Kidney epithelial cell (primary cell): ENCODE measurements around the gene ZNF497. TPM values are rescaled to one million over a fixed set of nuclear protein-coding genes. Genes with fewer than 3 reads are reported as not detected.

Experiments used
- DNase-seq: peaks from one replicate; pipeline ENCODE4 v3.0.0-alpha.2; 2010; ENCODE audit warnings: low read depth
- H3K27me3 ChIP-seq: 2 replicates; pipeline ENCODE4 v1.6.0; 2011; ENCODE audit warnings: low read length; ENCODE audit not compliant: control insufficient read depth, insufficient read depth
- H3K36me3 ChIP-seq: 2 replicates; pipeline ENCODE4 v1.5.1; 2011; ENCODE audit warnings: low read length; ENCODE audit not compliant: control insufficient read depth, insufficient read depth
- H3K4me3 ChIP-seq: 2 replicates; pipeline ENCODE4 v1.5.1; 2011; ENCODE audit warnings: low read depth, mild to moderate bottlenecking, control low read depth, low read length
- total RNA-seq: library from RNA; depleted of rRNA; stranded (reverse); fragments of >200 nt; gene quantifications from 2 replicates; pipeline ENCODE4 v1.2.3, GENCODE V29; 2015
- TF ChIP-seq, protein P1 (sequence below): IDR thresholded peaks from 2 replicates; pipeline ENCODE4 v1.5.1; 2011; ENCODE audit warnings: mild to moderate bottlenecking, moderate library complexity, low read length, control low read depth, inconsistent platforms; ENCODE audit not compliant: insufficient read depth, poor library complexity, severe bottlenecking

Gene ZNF497
- total RNA-seq, 1 donor from 2014 or later: 0.58 TPM

DNA sequence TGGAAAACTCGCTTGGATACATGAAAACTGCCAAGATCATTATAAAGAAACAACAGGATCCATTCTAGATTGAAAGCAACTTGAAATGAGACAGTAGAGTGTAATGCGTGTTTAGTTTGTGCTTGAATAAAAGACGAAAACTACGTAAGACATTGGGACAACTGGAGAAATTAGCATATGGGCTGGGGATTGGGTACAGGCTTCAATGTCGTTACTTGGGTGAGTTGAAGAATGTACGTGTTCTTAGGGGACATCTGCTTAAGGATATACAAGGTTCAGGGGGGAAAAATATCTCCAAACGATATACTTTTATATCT lies 57.8 kb downstream of the ZNF497 start:
- H3K36me3 ChIP-seq: no peaks in the 10 kb centered on the region
- DNase-seq: no peak
- TF ChIP-seq, protein P1, sequence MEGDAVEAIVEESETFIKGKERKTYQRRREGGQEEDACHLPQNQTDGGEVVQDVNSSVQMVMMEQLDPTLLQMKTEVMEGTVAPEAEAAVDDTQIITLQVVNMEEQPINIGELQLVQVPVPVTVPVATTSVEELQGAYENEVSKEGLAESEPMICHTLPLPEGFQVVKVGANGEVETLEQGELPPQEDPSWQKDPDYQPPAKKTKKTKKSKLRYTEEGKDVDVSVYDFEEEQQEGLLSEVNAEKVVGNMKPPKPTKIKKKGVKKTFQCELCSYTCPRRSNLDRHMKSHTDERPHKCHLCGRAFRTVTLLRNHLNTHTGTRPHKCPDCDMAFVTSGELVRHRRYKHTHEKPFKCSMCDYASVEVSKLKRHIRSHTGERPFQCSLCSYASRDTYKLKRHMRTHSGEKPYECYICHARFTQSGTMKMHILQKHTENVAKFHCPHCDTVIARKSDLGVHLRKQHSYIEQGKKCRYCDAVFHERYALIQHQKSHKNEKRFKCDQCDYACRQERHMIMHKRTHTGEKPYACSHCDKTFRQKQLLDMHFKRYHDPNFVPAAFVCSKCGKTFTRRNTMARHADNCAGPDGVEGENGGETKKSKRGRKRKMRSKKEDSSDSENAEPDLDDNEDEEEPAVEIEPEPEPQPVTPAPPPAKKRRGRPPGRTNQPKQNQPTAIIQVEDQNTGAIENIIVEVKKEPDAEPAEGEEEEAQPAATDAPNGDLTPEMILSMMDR: no peak

More for the DNA sequence above, 57.8 kb downstream of the ZNF497 start:
- H3K27me3 ChIP-seq: no peaks in the 10 kb centered on the region
- H3K4me3 ChIP-seq: peak overlapping the region; percentile 67

Other genes starting within 250 kb of the ZNF497 start
- 5.7 and 10.5 TPM in 2 replicates for gene ZNF329, start 212.0 kb downstream of the ZNF497 start, total RNA-seq
- gene ZNF274, start 179.7 kb downstream of the ZNF497 start, total RNA-seq: 16.8 and 25.3 TPM in 2 replicates
- 34.4 and 40.6 TPM in 2 replicates for gene ZNF544, start 133.8 kb downstream of the ZNF497 start, total RNA-seq
- gene ZNF8, start 83.8 kb downstream of the ZNF497 start, total RNA-seq: 7.1 and 9.4 TPM in 2 replicates
- gene ERVK3-1, start 57.4 kb downstream of the ZNF497 start, total RNA-seq: 44.9 and 48.3 TPM in 2 replicates
- 2.0 and 4.0 TPM in 2 replicates for gene ZSCAN22, start 35.8 kb downstream of the ZNF497 start, total RNA-seq
- gene A1BG, start 9.3 kb downstream of the ZNF497 start, total RNA-seq: 6.7 and 8.1 TPM in 2 replicates
- gene ZNF837, start 18.3 kb upstream of the ZNF497 start, total RNA-seq: 4.3 and 5.9 TPM in 2 replicates
- gene RPS5, start 24.5 kb upstream of the ZNF497 start, total RNA-seq: 2,403 and 2,550 TPM in 2 replicates
- gene RNF225, start 32.9 kb upstream of the ZNF497 start, total RNA-seq: not detected in 2 replicates
- gene ZNF584, start 45.9 kb upstream of the ZNF497 start, total RNA-seq: 6.6 and 7.1 TPM in 2 replicates
- 4.2 and 4.8 TPM in 2 replicates for gene ZNF132, start 77.4 kb upstream of the ZNF497 start, total RNA-seq
- gene ZNF324B, start 88.9 kb upstream of the ZNF497 start, total RNA-seq: 5.0 and 5.8 TPM in 2 replicates
- 7.2 and 12.3 TPM in 2 replicates for gene ZNF324, start 104.3 kb upstream of the ZNF497 start, total RNA-seq
- gene ZNF446, start 113.6 kb upstream of the ZNF497 start, total RNA-seq: 10.8 and 13.1 TPM in 2 replicates
- gene SLC27A5, start 149.2 kb upstream of the ZNF497 start, total RNA-seq: 9.2 and 14.1 TPM in 2 replicates
- gene ZBTB45, start 157.1 kb upstream of the ZNF497 start, total RNA-seq: 15.6 and 16.2 TPM in 2 replicates
- gene TRIM28, start 181.3 kb upstream of the ZNF497 start, total RNA-seq: 381 and 470 TPM in 2 replicates
- gene CHMP2A, start 192.4 kb upstream of the ZNF497 start, total RNA-seq: 139 and 154 TPM in 2 replicates
- gene UBE2M, start 195.9 kb upstream of the ZNF497 start, total RNA-seq: 50.3 and 58.2 TPM in 2 replicates
- 14.6 and 19.3 TPM in 2 replicates for gene MZF1, start 210.6 kb upstream of the ZNF497 start, total RNA-seq